ENCODE measurements around the gene BDH2. TPM values are rescaled to one million over a fixed set of nuclear protein-coding genes. Genes with fewer than 3 reads are reported as not detected.
A peak's percentile ranks its signal among the peaks of the same experiment; 100 is the strongest.

Gene BDH2
- total RNA-seq, 1 donor from 2014 or later = 13.9 TPM

- intact Hi-C loops (cut with DNase I) = loop anchor here (5.0 to 10.0 kb wide), 2 partner anchors 222 to 595 kb away; partner anchors contain the start of gene NFKB1
- H3K27me3 ChIP-seq = no peaks in the 10 kb centered on the region
- peaks cover 4 to 17% of the 10 kb centered on the region in 2 donors for H3K4me1 ChIP-seq
- H3K36me3 ChIP-seq = peaks cover 1 to 5% of the 10 kb centered on the region in 2 donors
- no peak for TF ChIP-seq CTCF (IDR thresholded peaks at IDR 0.05)
- H3K9me3 ChIP-seq = no peaks in the 10 kb centered on the region
- H3K27ac ChIP-seq = no peak overlapping the region
- no peak overlapping the region for H3K4me3 ChIP-seq
- DNase-seq (ENCODE audit: low spot score in 2 of 2) = no peak
Observed at GRCh38 chr4:103097112-103097511, 2.5 kb downstream of the BDH2 start.

GRCh38 chr4:103095080-103095479 lies 4.6 kb downstream of the BDH2 start:
- Histone ChIP-seq H3K36me3 (peaks cover 14 to 19% of the 10 kb centered on the region in 2 donors), H3K9me3 (no peaks in the 10 kb centered on the region), H3K27me3 (no peaks in the 10 kb centered on the region), H3K4me3 (no peak overlapping the region), H3K4me1 (peaks cover 4 to 19% of the 10 kb centered on the region in 2 donors), H3K27ac (no peak overlapping the region)
- no peak for TF ChIP-seq CTCF (IDR thresholded peaks at IDR 0.05)
- no peak for DNase-seq (ENCODE audit: low spot score in 2 of 2)
- intact Hi-C loops (cut with DNase I) = loop anchor here (5.0 to 10.0 kb wide), 2 partner anchors 220 to 593 kb away; partner anchors contain the start of gene NFKB1

GRCh38 chr4:103092245-103092644 lies 7.4 kb downstream of the BDH2 start:
- Histone ChIP-seq H3K9me3 (no peaks in the 10 kb centered on the region), H3K27me3 (no peaks in the 10 kb centered on the region), H3K27ac (no peak overlapping the region), H3K4me3 (no peak overlapping the region), H3K4me1 (peaks cover 0 to 2% of the 10 kb centered on the region in 2 donors), H3K36me3 (peaks cover 36 to 42% of the 10 kb centered on the region in 2 donors)
- TF ChIP-seq CTCF (IDR thresholded peaks at IDR 0.05) = no peak
- DNase-seq (ENCODE audit: low spot score in 2 of 2) = no peak
- intact Hi-C loops (cut with DNase I) = loop anchor here (10.0 kb wide), 1 partner anchor 217 kb away; no protein-coding TSS in a partner anchor

GRCh38 chr4:103091601-103092223 lies 7.9 kb downstream of the BDH2 start:
- intact Hi-C loops (cut with DNase I) = loop anchor here (2.0 to 10.0 kb wide), 3 partner anchors 45 to 471 kb away; no protein-coding TSS in a partner anchor
- Histone ChIP-seq H3K4me3 (no peak overlapping the region), H3K4me1 (peaks cover 0 to 2% of the 10 kb centered on the region in 2 donors), H3K27ac (no peak overlapping the region), H3K9me3 (no peaks in the 10 kb centered on the region), H3K36me3 (peaks cover 41 to 48% of the 10 kb centered on the region in 2 donors), H3K27me3 (no peaks in the 10 kb centered on the region)
- TF ChIP-seq CTCF (IDR thresholded peaks at IDR 0.05) = peak in 2 of 3 experiments; percentile 39 to 53
- no peak for DNase-seq (ENCODE audit: low spot score in 2 of 2)

- Histone ChIP-seq H3K4me3 (no peak overlapping the region), H3K27ac (no peak overlapping the region), H3K9me3 (no peaks in the 10 kb centered on the region), H3K36me3 (peaks cover 51 to 52% of the 10 kb centered on the region in 2 donors), H3K27me3 (no peaks in the 10 kb centered on the region), H3K4me1 (peaks cover 0 to 2% of the 10 kb centered on the region in 2 donors)
- TF ChIP-seq CTCF (IDR thresholded peaks at IDR 0.05) = no peak
- intact Hi-C loops (cut with DNase I) = no loop called here
- DNase-seq (ENCODE audit: low spot score in 2 of 2) = no peak
Observed at GRCh38 chr4:103089481-103089880, 10.2 kb downstream of the BDH2 start.
